ENCODE results near the gene NUP205.
"Not testable (repeated sequence)": the region's sequence is repeated elsewhere in the genome, so short reads cannot be mapped to it uniquely, and the experiment has no call there.

GRCh38 chr7:135668852-135669395 is 111.2 kb downstream of the NUP205 start:
- not testable (repeated sequence) for TF ChIP-seq POLR2A, CTCF (IDR thresholded peaks at IDR 0.05)

All from heart left ventricle (tissue), 13 donors.